Uterus (tissue), 2 donors: ENCODE data around the gene DBR1.

Experiments
- POLR2A ChIP-seq, 2 donors: fragments of 450-650 bp; IDR thresholded peaks; one replicate each; pipeline ENCODE4 v1.6.1; 2016; ENCODE audit warnings: antibody characterized with exemption in 2 of 2, mild to moderate bottlenecking in 1 of 2, moderate library complexity in 1 of 2
- TF ChIP-seq, protein P1 (sequence below), 4 experiments: fragments of 200-600 bp in 2 of 4; fragments of 450-650 bp in 2 of 4; sonication (generic) in 2 of 4; IDR thresholded peaks; one replicate each; pipeline ENCODE4 v1.5.1; 2016 to 2019; ENCODE audit warnings: antibody characterized with exemption in 4 of 4, mild to moderate bottlenecking in 2 of 4, moderate library complexity in 1 of 4

DNA sequence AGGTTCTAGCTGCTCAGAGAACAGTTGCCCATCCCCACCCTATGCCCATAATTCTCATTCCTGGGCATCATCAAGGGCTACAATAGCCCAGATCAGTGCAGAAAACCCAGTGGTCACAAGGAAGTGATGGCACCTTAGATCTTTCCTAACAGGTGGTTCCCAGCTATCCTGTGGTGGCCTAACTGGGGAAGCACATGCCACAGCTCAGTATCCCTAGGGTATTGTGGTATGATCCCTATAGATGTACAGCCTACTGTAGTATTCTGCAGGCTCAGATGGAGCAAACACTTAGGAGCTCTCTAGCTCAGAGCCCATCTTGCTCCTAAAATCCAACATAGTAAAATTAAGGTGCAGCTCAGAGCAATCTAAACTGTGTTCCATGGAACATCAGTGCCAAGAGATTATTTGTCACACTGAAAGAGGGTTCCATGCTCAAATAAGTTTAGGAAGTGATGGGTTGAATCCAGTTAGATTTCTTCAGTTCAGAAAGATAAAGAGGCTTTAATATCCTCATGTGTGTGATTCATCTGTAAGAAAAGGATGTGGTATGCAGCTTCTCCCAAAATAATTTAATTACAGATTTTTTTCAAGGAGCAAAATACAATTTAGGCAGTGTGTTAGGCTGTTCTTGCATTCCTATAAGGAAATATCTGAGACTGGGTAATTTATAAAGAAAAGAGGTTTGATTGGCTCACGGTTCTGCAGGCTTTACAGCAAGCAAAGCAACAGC lies 46.9 kb downstream of the DBR1 start:
- TF ChIP-seq, protein P1, sequence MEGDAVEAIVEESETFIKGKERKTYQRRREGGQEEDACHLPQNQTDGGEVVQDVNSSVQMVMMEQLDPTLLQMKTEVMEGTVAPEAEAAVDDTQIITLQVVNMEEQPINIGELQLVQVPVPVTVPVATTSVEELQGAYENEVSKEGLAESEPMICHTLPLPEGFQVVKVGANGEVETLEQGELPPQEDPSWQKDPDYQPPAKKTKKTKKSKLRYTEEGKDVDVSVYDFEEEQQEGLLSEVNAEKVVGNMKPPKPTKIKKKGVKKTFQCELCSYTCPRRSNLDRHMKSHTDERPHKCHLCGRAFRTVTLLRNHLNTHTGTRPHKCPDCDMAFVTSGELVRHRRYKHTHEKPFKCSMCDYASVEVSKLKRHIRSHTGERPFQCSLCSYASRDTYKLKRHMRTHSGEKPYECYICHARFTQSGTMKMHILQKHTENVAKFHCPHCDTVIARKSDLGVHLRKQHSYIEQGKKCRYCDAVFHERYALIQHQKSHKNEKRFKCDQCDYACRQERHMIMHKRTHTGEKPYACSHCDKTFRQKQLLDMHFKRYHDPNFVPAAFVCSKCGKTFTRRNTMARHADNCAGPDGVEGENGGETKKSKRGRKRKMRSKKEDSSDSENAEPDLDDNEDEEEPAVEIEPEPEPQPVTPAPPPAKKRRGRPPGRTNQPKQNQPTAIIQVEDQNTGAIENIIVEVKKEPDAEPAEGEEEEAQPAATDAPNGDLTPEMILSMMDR (IDR thresholded peaks at IDR 0.05), result no peak
- TF ChIP-seq POLR2A (IDR thresholded peaks at IDR 0.05), result no peak
